ENCODE measurements around the gene DLGAP1.

Gene DLGAP1

DNA sequence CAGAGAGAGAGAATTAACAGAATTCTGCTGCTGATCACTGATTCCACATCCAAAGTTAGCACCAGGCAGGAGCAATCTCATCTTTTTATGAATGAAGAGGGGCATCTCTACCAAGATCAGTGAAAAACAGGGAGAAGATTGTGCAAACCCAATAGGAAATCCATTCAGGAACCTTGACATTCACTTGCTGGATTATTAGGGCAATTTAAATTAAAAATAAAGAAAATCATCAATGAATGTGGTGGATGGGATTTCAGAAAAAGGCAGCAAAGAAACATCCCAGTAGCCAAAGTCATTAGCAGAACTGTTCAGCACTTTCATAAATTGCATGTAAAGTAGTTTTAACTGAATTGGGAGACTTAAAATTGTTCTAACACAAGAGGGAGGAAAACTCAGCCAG is 581.9 kb downstream of the DLGAP1 start:
- TF ChIP-seq, protein P1, sequence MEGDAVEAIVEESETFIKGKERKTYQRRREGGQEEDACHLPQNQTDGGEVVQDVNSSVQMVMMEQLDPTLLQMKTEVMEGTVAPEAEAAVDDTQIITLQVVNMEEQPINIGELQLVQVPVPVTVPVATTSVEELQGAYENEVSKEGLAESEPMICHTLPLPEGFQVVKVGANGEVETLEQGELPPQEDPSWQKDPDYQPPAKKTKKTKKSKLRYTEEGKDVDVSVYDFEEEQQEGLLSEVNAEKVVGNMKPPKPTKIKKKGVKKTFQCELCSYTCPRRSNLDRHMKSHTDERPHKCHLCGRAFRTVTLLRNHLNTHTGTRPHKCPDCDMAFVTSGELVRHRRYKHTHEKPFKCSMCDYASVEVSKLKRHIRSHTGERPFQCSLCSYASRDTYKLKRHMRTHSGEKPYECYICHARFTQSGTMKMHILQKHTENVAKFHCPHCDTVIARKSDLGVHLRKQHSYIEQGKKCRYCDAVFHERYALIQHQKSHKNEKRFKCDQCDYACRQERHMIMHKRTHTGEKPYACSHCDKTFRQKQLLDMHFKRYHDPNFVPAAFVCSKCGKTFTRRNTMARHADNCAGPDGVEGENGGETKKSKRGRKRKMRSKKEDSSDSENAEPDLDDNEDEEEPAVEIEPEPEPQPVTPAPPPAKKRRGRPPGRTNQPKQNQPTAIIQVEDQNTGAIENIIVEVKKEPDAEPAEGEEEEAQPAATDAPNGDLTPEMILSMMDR (IDR thresholded peaks at IDR 0.05; ENCODE audit: low read depth, low read length), result no peak
- Histone ChIP-seq H3K9me3 (ENCODE audit: severe bottlenecking) (no peaks in the 10 kb centered on the region), H3K4me3 (ENCODE audit: low read depth, low read length) (no peak overlapping the region), H3K27me3 (ENCODE audit: insufficient read depth, low read depth, severe bottlenecking) (peaks cover 12% of the 10 kb centered on the region), H3K36me3 (no peaks in the 10 kb centered on the region), H3K27ac (no peak overlapping the region)
- DNase-seq, result no peak

DNA sequence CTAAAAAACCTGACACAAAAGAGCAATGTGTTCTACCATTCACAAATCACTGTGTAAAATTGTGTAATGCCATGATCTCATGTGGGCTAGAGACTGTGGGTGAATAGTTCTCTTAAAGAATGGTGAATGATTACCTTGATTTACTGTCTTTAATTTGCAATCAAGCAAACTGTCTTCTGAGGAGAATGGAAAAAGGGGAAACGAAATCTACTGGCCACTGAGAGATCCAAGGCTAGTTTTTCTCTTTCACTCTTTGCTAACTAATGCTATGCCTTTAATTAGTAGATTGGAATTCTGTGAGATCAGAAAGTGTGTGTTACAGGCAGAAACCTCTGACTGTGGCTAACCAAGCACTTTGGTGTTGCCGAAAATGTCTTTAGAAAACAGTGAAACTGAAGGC is 582.5 kb downstream of the DLGAP1 start:
- TF ChIP-seq, protein P1 (IDR thresholded peaks at IDR 0.05; ENCODE audit: low read depth, low read length), result no peak
- Histone ChIP-seq H3K27me3 (ENCODE audit: insufficient read depth, low read depth, severe bottlenecking) (peaks cover 13% of the 10 kb centered on the region), H3K27ac (no peak overlapping the region), H3K36me3 (no peaks in the 10 kb centered on the region), H3K4me3 (ENCODE audit: low read depth, low read length) (no peak overlapping the region), H3K9me3 (ENCODE audit: severe bottlenecking) (no peaks in the 10 kb centered on the region)
- no peak for DNase-seq

DNA sequence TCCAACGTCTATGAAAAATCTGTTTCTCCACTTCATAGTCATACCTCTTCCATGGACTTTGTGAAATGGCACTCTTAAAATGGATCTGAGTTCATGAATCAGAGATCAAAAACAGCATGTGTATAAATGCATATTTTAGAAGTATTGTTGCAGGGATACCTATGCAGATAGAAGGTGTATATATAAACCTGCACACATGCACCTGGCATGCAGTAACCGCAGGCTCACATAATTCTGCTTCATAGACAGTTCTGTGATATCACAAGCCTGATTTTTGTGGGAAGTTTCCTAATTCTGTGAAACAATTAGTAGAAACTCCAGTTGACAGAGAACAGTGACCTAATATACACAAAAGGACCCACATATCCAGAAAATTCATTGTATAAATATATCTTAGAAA is 583.4 kb downstream of the DLGAP1 start:
- peaks cover 13% of the 10 kb centered on the region for H3K27me3 ChIP-seq (ENCODE audit: insufficient read depth, low read depth, severe bottlenecking)
- no peak overlapping the region for H3K27ac ChIP-seq
- DNase-seq, result no peak
- H3K4me3 ChIP-seq (ENCODE audit: low read depth, low read length), result no peak overlapping the region
- TF ChIP-seq, protein P1 (IDR thresholded peaks at IDR 0.05; ENCODE audit: low read depth, low read length), result no peak
- no peaks in the 10 kb centered on the region for H3K9me3 ChIP-seq (ENCODE audit: severe bottlenecking)
- no peaks in the 10 kb centered on the region for H3K36me3 ChIP-seq

DNA sequence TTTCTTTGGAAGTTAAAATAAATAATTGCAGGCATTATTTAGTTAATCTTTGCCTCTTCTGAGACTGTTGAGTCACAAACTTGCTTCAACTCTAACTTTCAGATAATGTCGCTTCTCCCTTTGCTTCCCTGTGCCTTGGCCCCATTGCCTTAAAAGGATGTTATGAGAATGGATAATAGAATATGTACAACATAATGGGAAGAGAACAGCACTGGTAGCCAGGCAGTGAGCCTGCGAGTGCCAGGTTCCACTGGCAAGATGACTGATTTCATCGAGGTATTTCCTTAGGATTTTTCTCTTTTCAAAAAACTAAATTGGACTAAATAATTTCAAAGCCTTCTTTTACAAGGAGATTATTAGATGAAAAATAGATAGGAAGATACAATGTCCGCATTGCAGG is 584.2 kb downstream of the DLGAP1 start:
- no peaks in the 10 kb centered on the region for H3K9me3 ChIP-seq (ENCODE audit: severe bottlenecking)
- H3K27ac ChIP-seq, result no peak overlapping the region
- no peak for DNase-seq
- H3K27me3 ChIP-seq (ENCODE audit: insufficient read depth, low read depth, severe bottlenecking), result peaks cover 13% of the 10 kb centered on the region
- H3K36me3 ChIP-seq, result no peaks in the 10 kb centered on the region
- H3K4me3 ChIP-seq (ENCODE audit: low read depth, low read length), result no peak overlapping the region
- TF ChIP-seq, protein P1 (IDR thresholded peaks at IDR 0.05; ENCODE audit: low read depth, low read length), result no peak

DNA sequence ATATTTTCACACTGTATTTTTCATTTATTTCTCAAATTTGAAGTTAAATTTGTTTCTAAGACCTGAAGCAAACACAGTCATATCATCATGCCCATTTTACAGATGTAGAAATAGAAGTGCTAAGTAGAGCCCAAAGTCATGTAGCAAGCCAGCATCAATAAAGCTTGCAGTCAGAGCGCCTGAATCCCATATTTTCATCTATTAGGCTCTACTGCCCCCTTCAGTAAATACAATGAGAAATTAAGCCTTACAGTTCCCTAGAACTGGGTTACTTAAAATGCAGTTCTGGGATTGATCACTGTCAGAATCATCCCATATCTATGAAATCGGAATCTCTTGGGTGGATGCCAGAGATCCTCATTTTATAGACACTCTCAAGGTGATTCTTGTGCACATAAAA is 585.3 kb downstream of the DLGAP1 start:
- Histone ChIP-seq H3K27me3 (ENCODE audit: insufficient read depth, low read depth, severe bottlenecking) (peaks cover 13% of the 10 kb centered on the region), H3K36me3 (no peaks in the 10 kb centered on the region), H3K9me3 (ENCODE audit: severe bottlenecking) (no peaks in the 10 kb centered on the region), H3K27ac (no peak overlapping the region), H3K4me3 (ENCODE audit: low read depth, low read length) (no peak overlapping the region)
- TF ChIP-seq, protein P1 (IDR thresholded peaks at IDR 0.05; ENCODE audit: low read depth, low read length), result peak; percentile 20; the same call in 1 of the 2 replicates
- no peak for DNase-seq

DNA sequence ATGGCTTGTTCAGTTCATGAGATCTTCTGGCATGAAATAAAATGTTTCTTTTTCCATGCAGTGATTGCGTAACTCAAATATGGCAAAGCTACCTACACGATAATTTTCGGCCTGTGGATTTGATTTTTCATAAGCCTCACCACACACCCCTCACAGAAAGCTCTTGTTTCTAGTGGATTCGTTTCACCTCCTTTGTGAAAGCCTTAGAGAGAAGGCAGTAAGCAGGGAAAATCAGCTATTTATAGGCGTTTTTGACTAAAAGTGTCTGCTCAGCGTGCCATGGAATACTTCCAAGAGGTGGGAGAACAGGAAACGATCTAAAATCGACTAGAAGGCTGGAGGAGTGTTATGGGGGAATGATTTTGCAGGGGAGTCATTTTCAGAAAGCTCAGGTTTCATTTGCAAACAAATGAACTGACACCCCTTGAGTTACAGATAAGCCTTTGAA is 587.2 kb downstream of the DLGAP1 start:
- Histone ChIP-seq H3K9me3 (ENCODE audit: severe bottlenecking) (no peaks in the 10 kb centered on the region), H3K4me3 (ENCODE audit: low read depth, low read length) (no peak overlapping the region), H3K36me3 (no peaks in the 10 kb centered on the region), H3K27ac (no peak overlapping the region), H3K27me3 (ENCODE audit: insufficient read depth, low read depth, severe bottlenecking) (peaks cover 13% of the 10 kb centered on the region)
- TF ChIP-seq, protein P1 (IDR thresholded peaks at IDR 0.05; ENCODE audit: low read depth, low read length), result no peak
- no peak for DNase-seq

Measured in WERI-Rb-1 (cell line).